Articular chondrocyte of knee joint (primary cell): ENCODE measurements around the gene TMUB1. TPM values are rescaled to one million over a fixed set of nuclear protein-coding genes. Genes with fewer than 3 reads are reported as not detected.

Experiments used
- total RNA-seq: library from RNA; depleted of rRNA; stranded (reverse); fragments of >200 nt; gene quantifications from 2 replicates; pipeline ENCODE4 v1.2.3, GENCODE V29; 2012

Gene TMUB1, protein sequence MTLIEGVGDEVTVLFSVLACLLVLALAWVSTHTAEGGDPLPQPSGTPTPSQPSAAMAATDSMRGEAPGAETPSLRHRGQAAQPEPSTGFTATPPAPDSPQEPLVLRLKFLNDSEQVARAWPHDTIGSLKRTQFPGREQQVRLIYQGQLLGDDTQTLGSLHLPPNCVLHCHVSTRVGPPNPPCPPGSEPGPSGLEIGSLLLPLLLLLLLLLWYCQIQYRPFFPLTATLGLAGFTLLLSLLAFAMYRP
- 14.8 and 16.1 TPM in 2 replicates for total RNA-seq

GRCh38 chr7:151083071-151083823, at the start of gene TMUB1:
Gene TMUB1 (minus strand): TSS chr7:151083493. CDS start chr7:151082563, 930 bp downstream.

DNA sequence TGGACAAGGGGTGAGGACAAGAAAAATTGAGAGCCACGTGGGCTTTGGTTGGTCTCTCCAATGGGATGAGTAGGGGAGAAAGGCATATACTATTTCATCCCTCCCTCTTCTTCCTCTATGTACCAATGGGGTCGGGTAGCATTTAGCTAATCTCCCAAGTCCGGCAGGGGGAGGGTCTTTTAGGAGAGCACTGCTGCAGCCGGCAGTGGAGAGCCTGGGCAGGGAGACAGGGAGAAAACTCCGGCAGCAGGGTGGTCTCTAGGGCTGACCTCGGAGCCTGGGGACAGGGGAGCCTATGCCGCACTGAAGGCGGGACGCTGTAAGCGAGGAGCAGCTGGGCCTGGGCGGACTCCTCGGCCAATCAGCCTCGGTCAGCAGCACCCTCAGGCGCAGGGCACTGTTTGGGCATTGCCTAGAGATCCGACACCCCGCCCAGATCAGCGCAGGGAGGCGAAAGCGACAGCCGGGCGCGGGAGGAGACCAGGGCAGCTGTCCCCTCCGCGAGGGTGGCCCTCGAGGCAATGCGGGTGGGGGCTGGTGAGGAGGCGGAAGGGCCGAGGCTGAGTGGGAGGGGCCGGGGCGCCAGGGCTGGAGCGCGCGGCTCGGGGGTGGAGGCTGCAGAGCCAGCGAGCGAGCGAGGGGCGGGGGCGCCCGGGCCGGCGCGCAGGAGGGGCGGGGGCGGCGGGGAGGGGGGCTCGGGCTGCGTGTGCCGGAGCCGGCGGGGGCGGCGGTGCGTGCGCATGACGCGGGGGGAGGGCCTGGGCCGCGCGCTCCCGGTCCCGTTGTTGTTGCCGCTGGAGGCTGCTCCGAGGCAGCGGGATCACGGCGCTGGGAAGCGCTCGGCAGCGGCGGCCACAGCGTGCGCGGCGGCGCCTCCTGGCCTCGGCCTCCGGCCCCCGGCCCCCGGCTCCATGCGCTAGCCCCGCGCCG, 2.7 kb upstream of the TMUB1 start, which contains the start of gene AGAP3:
AGAP3 (plus strand) TSS at position 785 of the 930 bp plus-strand sequence. CDS start 267 bp downstream, outside the sequence.

DNA sequence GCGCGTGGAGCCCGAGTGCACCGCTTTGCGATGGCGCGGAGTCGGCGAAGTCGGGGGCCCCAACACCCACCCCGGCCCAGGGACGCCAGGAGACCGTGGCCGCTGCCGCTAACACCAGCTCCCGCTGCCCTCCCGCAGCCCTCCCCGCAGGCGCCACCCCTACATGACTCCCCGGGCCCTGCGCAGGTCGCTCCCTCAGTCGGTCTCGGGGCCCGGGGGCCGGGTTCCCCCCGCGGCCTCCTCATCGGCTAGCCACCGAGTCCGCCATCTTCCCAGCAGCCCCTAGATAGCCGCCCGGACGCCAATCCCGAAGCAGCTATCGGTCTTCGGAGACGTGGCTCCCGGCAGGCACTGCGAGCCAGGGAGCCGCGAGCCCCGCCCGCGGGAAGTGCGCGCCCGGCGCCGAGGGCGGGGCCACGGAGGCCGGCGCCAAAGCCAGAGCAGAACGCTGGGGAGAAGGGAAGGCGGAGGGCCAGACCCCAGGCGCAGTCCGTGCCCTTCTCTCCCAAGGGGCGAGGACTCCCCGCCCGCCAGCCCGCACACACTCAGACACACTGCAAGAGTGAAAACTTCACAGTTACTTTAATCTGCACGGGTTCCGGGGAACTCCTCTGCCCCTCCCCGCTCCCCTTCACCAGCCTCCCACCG, 2.6 kb downstream of the TMUB1 start, which contains the start of gene FASTK:
FASTK (minus strand) TSS at position 288 of the 648 bp plus-strand sequence; CDS start at position 245, 43 bp downstream.

GRCh38 chr7:151059367-151060112, 23.8 kb downstream of the TMUB1 start, which contains the start of gene SLC4A2:
Gene SLC4A2 (plus strand): TSS chr7:151059589. CDS start chr7:151061988, 2,399 bp downstream.

DNA sequence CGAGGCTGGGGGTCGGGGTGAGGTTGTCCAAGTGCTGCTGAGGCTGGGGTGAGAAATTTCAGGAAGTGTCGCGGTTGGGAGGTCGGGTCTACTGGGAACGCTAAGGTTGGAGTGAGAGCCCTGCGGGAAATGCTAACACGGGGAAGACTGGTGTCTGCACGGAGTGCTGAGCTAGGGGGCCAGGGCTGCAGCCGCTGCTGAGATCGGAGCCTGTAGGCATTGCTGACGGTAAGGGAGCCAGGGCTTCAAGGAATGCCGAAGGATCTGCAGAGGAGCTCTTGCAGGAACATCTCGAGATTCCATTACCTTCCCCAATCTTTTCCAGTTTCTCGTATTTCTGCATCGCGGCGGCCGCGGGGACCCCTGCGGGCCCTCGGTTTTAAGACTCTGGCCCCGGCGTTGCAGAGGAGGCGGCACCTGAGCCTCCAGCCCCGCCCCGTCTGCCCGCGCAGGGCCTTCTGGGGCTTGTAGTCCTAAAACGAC, 25.7 kb downstream of the TMUB1 start, which contains the start of gene CDK5:
CDK5 (minus strand) TSS at position 392 of the 483 bp plus-strand sequence; CDS start at position 343, 49 bp downstream.

DNA sequence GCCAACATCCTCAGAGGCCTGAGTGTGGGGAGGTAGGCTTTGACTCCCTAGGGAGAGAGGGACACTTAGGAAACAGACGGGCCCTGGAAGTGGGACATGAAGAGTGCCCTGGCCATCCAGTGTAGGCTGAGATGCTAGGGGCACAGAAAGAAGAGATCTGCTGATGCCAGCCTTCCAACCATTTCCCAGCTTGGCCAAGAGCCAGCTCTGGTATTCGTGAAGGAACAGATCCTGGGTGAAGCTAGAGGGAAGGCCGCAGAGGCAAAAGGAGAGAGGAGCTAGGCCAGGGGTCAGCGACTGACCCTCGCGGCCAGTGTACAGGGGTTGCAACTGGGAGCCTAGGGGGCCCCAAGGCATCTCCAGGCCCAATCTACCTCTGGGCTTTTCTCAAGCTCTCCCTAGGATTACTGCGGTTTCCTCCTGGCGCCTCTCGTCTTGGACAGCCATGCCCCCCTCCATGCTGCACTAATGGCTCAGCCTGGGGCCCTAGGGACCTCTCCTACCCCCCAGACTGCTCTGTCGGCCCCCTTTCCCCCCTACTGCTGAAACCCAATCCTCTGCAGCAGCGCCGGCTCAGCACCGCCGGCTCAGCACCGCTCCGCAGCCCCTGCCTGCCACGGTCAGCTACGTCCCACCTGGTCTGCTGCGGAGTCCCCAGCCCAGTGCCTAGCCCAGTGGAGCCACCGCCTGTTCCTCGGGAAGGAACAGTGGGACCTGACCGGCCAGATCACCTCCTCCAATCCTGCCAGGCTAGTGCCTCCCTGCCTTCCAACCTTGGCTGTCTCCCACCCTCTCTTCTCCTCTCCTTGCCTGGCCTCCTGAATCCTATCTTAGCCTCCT, 35.1 kb downstream of the TMUB1 start, which contains the start of gene ASIC3:
ASIC3 (plus strand) TSS at position 556 of the 840 bp plus-strand sequence. CDS start 355 bp downstream, outside the sequence.

Other genes starting within 250 kb of the TMUB1 start
- gene AOC1, start 231.0 kb downstream of the TMUB1 start, total RNA-seq: not detected in 2 replicates
- gene KCNH2, start 105.2 kb downstream of the TMUB1 start, total RNA-seq: 0.52 and 1.7 TPM in 2 replicates
- 1.7 and 1.8 TPM in 2 replicates for gene NOS3, start 92.5 kb downstream of the TMUB1 start, total RNA-seq
- 0.32 TPM in 1 of 2 replicates, not detected in the other for gene ATG9B, start 59.0 kb downstream of the TMUB1 start, total RNA-seq
- gene ABCB8, start 55.0 kb downstream of the TMUB1 start, total RNA-seq: 28.1 and 30.3 TPM in 2 replicates
- 0.13 and 0.32 TPM in 2 replicates for gene ASIC3, start 35.0 kb downstream of the TMUB1 start, total RNA-seq
- 9.7 and 9.8 TPM in 2 replicates for gene CDK5, start 25.6 kb downstream of the TMUB1 start, total RNA-seq
- gene SLC4A2, start 23.9 kb downstream of the TMUB1 start, total RNA-seq: 40.3 and 43.1 TPM in 2 replicates
- 62.7 and 69.6 TPM in 2 replicates for gene FASTK, start 2.7 kb downstream of the TMUB1 start, total RNA-seq
- gene AGAP3, start 3.0 kb upstream of the TMUB1 start, total RNA-seq: 29.6 and 31.6 TPM in 2 replicates
- not detected in 2 replicates for gene GBX1, start 84.2 kb upstream of the TMUB1 start, total RNA-seq
- gene ASB10, start 103.8 kb upstream of the TMUB1 start, total RNA-seq: not detected in 2 replicates
- not detected in 2 replicates for gene H2BK1, start 127.0 kb upstream of the TMUB1 start, total RNA-seq
- gene ABCF2, start 143.7 kb upstream of the TMUB1 start, total RNA-seq: 51.5 and 55.0 TPM in 2 replicates
- gene CHPF2, start 149.0 kb upstream of the TMUB1 start, total RNA-seq: 70.9 and 71.5 TPM in 2 replicates
- 39.7 and 43.1 TPM in 2 replicates for gene SMARCD3, start 165.2 kb upstream of the TMUB1 start, total RNA-seq